ENCODE measurements around the gene TMEM145. TPM values are rescaled to one million over a fixed set of nuclear protein-coding genes. Genes with fewer than 3 reads are reported as not detected.
A peak's percentile ranks its signal among the peaks of the same experiment; 100 is the strongest.

Gene TMEM145
- total and polyA plus RNA-seq, 8 donors = 0.37 to 44.3 (median 0.61) TPM; not detected in 3

DNA sequence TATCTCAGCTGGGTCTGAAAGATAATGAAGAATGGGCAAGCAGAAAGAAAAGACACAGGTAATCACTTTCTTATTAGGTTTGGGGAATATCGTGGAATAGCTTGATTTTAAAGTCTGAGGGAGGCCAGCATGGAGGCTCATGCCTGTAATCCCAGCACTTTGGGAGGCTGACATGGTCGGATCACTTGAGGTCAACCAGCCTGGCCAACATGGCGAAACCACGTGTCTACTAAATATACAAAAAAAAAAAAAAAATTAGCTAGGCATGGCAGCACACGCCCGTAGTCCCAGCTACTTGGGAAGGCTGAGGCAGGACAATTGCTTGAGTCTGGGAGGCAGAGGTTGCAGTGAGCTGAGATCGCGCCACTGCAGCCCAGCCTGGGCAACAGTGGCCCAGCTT lies 9.2 kb upstream of the TMEM145 start:
- intact Hi-C loops (cut with DNase I; ENCODE audit: low total_unique reads) = no loop called here

DNA sequence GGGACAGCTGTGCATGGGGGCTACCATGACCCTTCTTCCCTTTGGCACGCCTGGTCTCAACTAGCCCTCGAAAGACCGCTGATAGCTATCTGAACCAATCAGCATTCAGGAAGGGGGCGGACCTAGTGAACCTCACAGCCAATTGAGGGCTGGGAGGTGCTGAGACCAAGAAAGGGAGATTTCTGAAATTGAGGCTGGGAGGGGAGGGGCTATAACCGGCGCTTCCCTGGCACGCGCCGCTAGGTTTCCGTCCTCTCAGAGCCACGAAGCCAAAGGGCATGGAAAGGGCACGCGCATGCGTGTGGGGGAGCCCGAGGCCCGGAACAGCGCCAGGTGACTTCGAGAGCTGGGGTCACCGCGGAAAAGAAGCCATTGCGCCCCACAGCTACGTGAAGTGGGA lies 6.5 kb upstream of the TMEM145 start:
- intact Hi-C loops (cut with DNase I; ENCODE audit: low total_unique reads) = no loop called here
- no peaks in the 10 kb centered on the region for H3K36me3 ChIP-seq
- no peak overlapping the region for H3K27ac ChIP-seq
- no peaks in the 10 kb centered on the region for H3K9me3 ChIP-seq
- WGBS, 5 donors = 85 to 90% (median 88%) methylated on average over 22 of the region's 22 CpGs
- no peak for DNase-seq
- TF ChIP-seq EP300 (IDR thresholded peaks at IDR 0.05) (no peak), POLR2AphosphoS5 (IDR thresholded peaks at IDR 0.05) (no peak)
- H3K4me3 ChIP-seq = no peak overlapping the region
- H3K4me1 ChIP-seq = peaks cover 4 to 24% (median 15%) of the 10 kb centered on the region in 4 donors
- peaks cover 0 to 16% (median 0%) of the 10 kb centered on the region in 3 donors for H3K27me3 ChIP-seq

More for the DNA sequence above, 9.2 kb upstream of the TMEM145 start:
- DNase-seq = no peak
- TF ChIP-seq, protein P1, sequence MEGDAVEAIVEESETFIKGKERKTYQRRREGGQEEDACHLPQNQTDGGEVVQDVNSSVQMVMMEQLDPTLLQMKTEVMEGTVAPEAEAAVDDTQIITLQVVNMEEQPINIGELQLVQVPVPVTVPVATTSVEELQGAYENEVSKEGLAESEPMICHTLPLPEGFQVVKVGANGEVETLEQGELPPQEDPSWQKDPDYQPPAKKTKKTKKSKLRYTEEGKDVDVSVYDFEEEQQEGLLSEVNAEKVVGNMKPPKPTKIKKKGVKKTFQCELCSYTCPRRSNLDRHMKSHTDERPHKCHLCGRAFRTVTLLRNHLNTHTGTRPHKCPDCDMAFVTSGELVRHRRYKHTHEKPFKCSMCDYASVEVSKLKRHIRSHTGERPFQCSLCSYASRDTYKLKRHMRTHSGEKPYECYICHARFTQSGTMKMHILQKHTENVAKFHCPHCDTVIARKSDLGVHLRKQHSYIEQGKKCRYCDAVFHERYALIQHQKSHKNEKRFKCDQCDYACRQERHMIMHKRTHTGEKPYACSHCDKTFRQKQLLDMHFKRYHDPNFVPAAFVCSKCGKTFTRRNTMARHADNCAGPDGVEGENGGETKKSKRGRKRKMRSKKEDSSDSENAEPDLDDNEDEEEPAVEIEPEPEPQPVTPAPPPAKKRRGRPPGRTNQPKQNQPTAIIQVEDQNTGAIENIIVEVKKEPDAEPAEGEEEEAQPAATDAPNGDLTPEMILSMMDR (IDR thresholded peaks at IDR 0.05) = no peak
- no peak for TF ChIP-seq POLR2AphosphoS5 (IDR thresholded peaks at IDR 0.05)
- no peak for TF ChIP-seq POLR2A (IDR thresholded peaks at IDR 0.05)
- TF ChIP-seq EP300 (IDR thresholded peaks at IDR 0.05) = no peak
- WGBS, 5 donors = 57 to 79% (median 70%) methylated on average over 8 of the region's 8 CpGs
- Histone ChIP-seq H3K4me1 (peaks cover 10 to 30% (median 20%) of the 10 kb centered on the region in 4 donors), H3K36me3 (no peaks in the 10 kb centered on the region), H3K27ac (no peak overlapping the region), H3K4me3 (no peak overlapping the region), H3K27me3 (no peaks in the 10 kb centered on the region), H3K9me3 (no peaks in the 10 kb centered on the region)

DNA sequence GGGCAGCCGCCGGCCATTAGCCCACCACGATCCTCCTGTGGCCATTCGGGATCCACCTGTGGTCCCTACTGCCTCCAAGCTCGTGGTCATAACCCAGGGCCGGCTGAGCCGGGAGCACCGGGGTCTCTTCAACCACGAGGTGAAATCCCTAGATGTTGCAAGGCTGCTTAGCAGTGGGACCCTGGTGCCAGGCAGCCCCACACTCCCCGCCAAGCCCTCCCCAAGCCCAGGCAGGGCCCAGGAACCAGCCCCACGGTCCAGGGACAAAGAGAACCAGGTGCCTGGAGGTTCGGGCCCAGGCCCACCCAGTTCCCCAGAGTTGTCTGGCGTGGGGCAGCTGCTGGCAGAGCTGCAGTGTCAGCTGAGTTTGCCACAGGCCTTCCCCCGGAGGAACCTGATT lies 3.4 kb upstream of the TMEM145 start:
- H3K27ac ChIP-seq = no peak overlapping the region
- H3K4me3 ChIP-seq = no peak overlapping the region
- H3K9me3 ChIP-seq = no peaks in the 10 kb centered on the region
- H3K4me1 ChIP-seq = peaks cover 13 to 16% (median 15%) of the 10 kb centered on the region in 4 donors
- no peak for DNase-seq
- TF ChIP-seq POLR2AphosphoS5 (IDR thresholded peaks at IDR 0.05) = no peak
- no peak for TF ChIP-seq EP300 (IDR thresholded peaks at IDR 0.05)
- no peak for TF ChIP-seq POLR2A (IDR thresholded peaks at IDR 0.05)
- TF ChIP-seq, protein P1 (IDR thresholded peaks at IDR 0.05) = no peak
- intact Hi-C loops (cut with DNase I; ENCODE audit: low total_unique reads) = no loop called here
- peaks cover 2 to 47% (median 23%) of the 10 kb centered on the region in 3 donors for H3K27me3 ChIP-seq
- H3K36me3 ChIP-seq = no peaks in the 10 kb centered on the region
- 89 to 93% (median 91%) methylated on average over 8 to 14 of the region's 14 CpGs for WGBS, 5 donors

DNA sequence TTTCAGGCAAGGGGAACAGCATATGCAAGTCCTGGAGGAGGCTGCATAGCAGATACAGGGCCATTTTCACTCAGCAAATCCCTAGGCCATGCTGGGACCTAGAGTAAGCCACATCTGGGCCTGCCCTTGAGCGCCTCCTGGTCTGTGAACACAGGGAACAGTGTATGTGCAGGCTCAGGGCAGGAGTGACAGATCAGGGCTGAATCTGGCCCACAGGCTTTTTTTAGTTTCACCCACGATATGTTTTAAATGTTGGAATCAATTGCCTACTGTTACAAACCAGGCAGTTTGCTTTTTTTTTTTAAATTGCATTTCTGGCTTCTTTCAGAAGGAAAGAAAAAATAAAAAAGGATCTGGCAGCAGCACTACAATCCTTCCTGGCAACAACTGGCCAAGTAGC lies 1.5 kb upstream of the TMEM145 start:
- H3K4me1 ChIP-seq = peaks cover 13 to 19% (median 17%) of the 10 kb centered on the region in 4 donors
- TF ChIP-seq, protein P1 (IDR thresholded peaks at IDR 0.05) = no peak
- TF ChIP-seq POLR2AphosphoS5 (IDR thresholded peaks at IDR 0.05) (no peak), EP300 (IDR thresholded peaks at IDR 0.05) (no peak), POLR2A (IDR thresholded peaks at IDR 0.05) (no peak)
- intact Hi-C loops (cut with DNase I; ENCODE audit: low total_unique reads) = no loop called here
- H3K9me3 ChIP-seq = no peaks in the 10 kb centered on the region
- DNase-seq = peak in 1 of 2 donors; percentile 43
- H3K27ac ChIP-seq = no peak overlapping the region
- H3K36me3 ChIP-seq = no peaks in the 10 kb centered on the region
- no peak overlapping the region for H3K4me3 ChIP-seq
- WGBS, 5 donors = 55 to 84% (median 69%) methylated on average over 2 of the region's 2 CpGs
- H3K27me3 ChIP-seq = peaks cover 2 to 66% (median 27%) of the 10 kb centered on the region in 3 donors

DNA sequence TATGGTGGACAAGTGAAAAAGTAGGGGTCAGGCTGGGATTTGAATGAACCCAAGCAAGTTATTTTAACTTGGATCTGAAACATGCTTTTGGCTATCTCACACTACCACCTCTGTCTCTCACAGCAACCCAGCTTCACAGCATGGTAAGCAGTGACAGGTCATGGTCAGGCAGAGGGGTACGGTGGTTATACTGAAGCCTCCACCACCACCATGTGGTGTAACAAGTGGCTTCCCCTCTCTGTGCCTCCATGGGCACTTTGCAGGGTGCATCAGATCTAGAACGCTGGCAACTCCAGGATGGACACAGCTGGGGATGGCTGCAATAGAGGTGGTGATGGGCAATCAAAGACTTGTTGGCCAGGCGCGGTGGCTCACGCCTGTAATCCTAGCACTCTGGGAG lies 739 bp upstream of the TMEM145 start:
- no peak for DNase-seq
- no peaks in the 10 kb centered on the region for H3K36me3 ChIP-seq
- no peak overlapping the region for H3K27ac ChIP-seq
- H3K9me3 ChIP-seq = no peaks in the 10 kb centered on the region
- TF ChIP-seq POLR2A (IDR thresholded peaks at IDR 0.05) = no peak
- TF ChIP-seq, protein P1 (IDR thresholded peaks at IDR 0.05) = no peak
- TF ChIP-seq POLR2AphosphoS5 (IDR thresholded peaks at IDR 0.05) = no peak
- TF ChIP-seq EP300 (IDR thresholded peaks at IDR 0.05) = no peak
- 79 to 85% (median 82%) methylated on average over 4 to 5 of the region's 5 CpGs for WGBS, 5 donors
- H3K4me1 ChIP-seq = peaks cover 13 to 23% (median 18%) of the 10 kb centered on the region in 4 donors
- H3K27me3 ChIP-seq = peaks cover 2 to 66% (median 27%) of the 10 kb centered on the region in 3 donors
- no peak overlapping the region for H3K4me3 ChIP-seq
- intact Hi-C loops (cut with DNase I; ENCODE audit: low total_unique reads) = no loop called here

Data from stomach (tissue), 9 donors.